VCaP (cell line): Measurements from ENCODE around the gene PTPRN2.
"Not testable (repeated sequence)": the region's sequence is repeated elsewhere in the genome, so short reads cannot be mapped to it uniquely, and the experiment has no call there.

Experiments used
- H3K27ac ChIP-seq: fragments of 450-650 bp; 2 replicates; pipeline ENCODE4 v1.5.1; 2017
- TF ChIP-seq, protein P1 (sequence below): fragments of 450-650 bp; conservative IDR thresholded peaks from 2 replicates; pipeline ENCODE4 v1.5.1; 2017; ENCODE audit warnings: mild to moderate bottlenecking, moderate library complexity

Gene PTPRN2

DNA sequence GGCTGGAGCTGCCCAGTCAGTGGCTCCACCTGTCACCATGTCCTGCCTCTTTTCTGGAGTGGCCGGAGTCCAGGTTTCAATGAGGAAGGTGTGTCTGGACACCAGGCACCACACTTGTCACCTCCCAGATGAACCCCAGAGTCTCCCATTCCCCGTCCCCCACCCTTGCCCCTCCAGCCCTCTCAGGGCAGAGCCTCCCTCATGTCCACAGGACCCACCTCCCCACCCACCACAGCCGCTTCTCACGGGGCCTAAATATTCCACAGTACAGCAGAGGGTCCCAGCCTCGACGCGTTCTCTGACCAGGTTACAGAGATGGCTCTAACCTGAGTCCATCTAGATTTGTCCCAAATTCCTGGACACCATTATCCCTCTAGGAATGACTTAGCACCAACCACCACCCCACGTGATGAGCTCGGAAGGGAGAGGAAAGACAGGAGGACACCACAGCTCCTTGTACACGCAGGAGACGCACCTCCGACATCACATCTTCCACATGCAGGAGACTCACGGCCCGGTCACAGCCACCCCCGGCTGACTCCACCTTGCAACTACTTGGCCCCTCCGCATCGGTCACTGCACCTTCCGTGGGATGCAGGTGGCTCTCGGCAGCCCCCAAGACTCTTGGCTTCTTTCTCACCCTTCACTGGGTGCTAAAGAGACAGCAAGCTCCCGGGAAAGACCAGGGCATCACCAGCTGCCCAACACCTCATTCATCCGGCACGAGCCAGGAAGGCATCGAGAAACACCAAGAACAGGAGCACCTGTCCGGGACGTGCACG lies 690.7 kb downstream of the PTPRN2 start:
- H3K27ac ChIP-seq = no peak overlapping the region
- TF ChIP-seq, protein P1, sequence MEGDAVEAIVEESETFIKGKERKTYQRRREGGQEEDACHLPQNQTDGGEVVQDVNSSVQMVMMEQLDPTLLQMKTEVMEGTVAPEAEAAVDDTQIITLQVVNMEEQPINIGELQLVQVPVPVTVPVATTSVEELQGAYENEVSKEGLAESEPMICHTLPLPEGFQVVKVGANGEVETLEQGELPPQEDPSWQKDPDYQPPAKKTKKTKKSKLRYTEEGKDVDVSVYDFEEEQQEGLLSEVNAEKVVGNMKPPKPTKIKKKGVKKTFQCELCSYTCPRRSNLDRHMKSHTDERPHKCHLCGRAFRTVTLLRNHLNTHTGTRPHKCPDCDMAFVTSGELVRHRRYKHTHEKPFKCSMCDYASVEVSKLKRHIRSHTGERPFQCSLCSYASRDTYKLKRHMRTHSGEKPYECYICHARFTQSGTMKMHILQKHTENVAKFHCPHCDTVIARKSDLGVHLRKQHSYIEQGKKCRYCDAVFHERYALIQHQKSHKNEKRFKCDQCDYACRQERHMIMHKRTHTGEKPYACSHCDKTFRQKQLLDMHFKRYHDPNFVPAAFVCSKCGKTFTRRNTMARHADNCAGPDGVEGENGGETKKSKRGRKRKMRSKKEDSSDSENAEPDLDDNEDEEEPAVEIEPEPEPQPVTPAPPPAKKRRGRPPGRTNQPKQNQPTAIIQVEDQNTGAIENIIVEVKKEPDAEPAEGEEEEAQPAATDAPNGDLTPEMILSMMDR = no peak

DNA sequence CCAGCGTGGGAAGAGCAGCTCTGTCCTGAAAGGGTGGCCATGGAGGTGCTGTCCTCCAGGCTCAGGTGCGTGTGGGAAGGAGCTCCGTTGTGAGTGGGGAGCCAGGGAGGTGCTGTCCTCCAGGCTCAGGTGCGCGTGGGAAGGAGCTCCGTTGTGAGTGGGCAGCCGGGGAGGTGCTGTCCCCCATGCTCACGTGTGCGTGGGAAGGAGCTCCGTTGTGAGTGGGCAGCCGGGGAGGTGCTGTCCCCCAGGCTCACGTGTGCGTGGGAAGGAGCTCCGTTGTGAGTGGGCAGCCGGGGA lies 691.3 kb downstream of the PTPRN2 start:
- not testable (repeated sequence) for H3K27ac ChIP-seq

DNA sequence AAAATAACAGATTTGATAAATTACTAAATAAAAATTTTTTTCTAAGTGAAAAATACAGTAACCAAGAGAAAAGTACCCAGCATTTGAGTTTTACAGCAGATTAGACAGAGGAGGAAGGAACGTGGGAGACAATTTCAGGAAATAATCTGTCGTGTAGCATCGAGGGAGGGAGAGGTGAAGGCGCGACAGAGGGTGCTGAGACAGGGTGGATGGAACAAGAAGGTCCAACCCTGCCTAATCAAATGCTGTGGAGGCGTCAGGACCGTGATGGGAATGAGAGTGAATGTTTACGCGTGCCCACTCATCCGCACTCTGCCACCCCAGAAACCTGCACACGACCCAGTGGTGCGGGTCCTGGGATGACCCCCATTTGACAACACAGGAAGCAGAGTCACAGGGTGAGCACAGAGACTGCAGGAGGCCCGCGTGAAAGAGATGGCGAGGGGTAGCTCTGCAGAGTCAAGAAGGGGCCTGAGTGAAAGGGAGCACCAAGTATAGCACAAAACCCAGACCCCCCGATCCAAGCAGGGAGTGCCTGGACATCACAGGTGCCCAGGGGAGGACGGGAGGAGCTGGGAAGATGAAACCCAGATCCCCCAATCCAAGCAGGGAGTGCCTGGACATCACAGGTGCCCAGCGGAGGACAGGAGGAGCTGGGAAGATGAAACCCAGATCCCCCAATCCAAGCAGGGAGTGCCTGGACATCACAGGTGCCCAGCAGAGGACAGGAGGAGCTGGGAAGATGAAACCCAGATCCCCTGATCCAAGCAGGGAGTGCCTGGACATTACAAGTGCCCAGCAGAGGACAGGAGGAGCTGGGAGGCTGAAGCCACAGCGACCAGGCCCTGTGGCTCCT lies 691.9 kb downstream of the PTPRN2 start:
- no peak overlapping the region for H3K27ac ChIP-seq
- TF ChIP-seq, protein P1 = no peak

DNA sequence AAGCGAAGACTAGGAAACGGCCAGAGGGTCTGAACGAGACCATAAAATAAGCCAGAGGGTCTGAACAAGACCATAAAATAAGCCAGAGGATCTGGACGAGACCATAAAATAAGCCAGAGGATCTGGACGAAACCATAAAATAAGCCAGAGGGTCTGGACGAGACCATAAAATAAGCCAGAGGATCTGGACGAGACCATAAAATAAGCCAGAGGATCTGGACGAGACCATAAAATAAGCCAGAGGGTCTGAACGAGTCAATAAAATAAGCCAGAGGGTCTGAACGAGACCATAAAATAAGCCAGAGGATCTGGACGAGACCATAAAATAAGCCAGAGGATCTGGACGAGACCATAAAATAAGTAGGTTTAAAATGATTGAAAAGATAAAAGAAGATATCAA lies 692.5 kb downstream of the PTPRN2 start:
- H3K27ac ChIP-seq = not testable (repeated sequence)

DNA sequence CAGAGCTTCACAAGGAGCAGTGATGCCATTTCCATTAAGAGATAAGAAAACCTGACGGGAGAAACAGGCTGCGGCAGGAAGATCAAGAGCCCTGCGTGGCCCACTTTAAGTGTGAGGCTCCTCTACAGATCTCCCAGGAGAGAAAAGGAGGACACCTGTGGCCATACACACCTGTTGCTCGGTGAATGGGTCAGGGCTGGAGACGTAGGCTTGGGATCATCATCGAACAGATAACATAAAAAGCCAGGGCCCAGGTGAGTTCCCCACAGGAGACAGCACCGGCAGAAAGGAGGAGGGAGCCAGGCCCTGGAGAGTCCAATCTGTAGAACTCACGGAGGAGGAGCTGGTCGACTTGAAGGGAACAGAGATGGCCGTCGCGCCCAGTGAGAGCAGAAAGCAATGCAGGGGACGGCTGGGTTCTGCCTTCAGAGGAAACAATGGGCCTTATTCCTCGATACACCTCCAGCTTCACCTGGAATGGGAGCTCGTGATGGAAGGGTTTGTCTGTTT lies 694.0 kb downstream of the PTPRN2 start:
- TF ChIP-seq, protein P1 = no peak
- H3K27ac ChIP-seq = no peak overlapping the region

DNA sequence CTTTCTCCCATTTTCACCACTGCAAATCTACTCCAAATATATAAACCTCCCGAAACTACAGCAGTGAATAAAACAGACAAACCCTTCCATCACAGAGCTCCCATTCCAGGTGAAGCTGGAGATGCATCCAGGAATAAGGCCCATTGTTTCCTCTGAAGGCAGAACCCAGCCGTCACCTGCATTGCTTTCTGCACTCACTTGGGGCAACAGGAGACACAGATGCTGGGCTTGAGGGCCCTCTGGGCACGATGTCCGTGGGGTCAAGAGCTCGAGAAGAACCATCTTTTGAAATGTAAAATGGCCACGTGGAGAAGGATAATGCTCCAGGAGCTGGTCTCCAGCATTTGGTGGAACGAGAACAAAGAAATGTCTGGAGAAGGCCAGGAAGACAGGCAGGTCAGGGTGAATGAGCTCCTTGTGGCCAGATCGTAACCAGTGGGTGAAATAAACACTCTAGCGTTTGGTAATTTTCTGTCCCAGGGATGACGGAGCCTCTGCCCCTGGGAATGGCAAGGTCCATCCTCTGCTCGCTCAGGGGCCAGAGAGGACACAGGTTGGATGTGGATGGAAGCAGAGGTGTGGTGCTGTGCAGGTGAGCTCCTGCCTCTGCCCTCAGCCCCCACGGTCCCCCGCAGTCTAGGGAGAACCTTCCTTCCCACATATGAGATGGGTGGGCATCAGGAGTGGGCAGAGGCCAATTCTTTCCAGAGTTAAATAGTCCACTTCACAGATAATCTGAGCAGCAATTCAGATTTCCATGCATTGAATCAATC lies 694.7 kb downstream of the PTPRN2 start:
- TF ChIP-seq, protein P1 = no peak
- H3K27ac ChIP-seq = no peak overlapping the region

DNA sequence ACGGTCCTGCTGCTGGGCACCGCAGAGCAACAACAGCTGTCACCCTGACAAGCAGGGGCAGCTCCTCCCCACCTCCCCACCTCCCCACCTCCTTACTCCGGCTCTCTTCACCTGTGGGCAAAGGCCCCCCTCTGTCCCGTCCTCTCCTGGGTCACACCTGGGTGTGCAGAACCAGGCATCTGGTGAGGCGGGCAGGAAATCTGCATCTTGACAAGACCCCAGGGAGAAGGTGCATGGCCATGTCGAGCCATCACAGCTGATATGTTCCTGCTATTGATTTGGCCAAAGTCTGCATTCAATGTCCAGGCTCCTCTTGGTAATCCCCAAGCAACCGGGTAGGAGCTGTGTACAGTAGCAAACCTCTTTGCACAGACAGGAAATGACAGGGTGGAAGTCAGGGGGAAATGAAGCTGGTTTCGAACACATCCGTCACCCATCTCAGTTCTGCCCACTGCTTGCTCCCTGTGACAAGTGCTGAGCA lies 696.7 kb downstream of the PTPRN2 start:
- TF ChIP-seq, protein P1 = no peak
- H3K27ac ChIP-seq = no peak overlapping the region

DNA sequence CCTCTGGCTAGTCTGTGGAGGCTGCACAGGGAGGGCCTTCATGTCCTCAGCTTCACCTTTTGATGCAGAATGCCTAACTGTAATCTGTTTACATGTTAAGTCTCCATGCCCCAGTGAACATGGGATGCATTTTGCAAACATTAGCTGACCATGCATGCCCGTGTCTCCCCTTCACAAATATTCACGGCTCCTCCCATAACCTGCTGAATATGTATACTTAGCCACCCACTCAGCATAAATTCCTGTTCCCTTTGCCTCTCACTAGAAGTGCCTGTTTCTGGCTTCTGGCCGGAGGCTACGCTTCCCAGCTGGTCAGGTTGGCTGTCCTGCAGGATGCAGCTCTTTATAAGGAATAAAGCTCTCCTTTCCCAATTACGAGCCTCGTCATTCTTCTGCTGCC lies 698.1 kb downstream of the PTPRN2 start:
- TF ChIP-seq, protein P1 = no peak

More for the DNA sequence above, 698.1 kb downstream of the PTPRN2 start:
- no peak overlapping the region for H3K27ac ChIP-seq
